AG09309 (cell line): ENCODE data around the gene PRRX2.

ENCODE experiments used
- DNase-seq: peaks from one replicate; pipeline ENCODE4 v3.0.0-alpha.2; 2010; ENCODE audit warnings: low read depth
- H3K4me3 ChIP-seq: 2 replicates; pipeline ENCODE4 v1.5.1; 2011; ENCODE audit warnings: mild to moderate bottlenecking, low read depth, low read length, moderate library complexity; ENCODE audit not compliant: control insufficient read depth
- CTCF ChIP-seq: IDR thresholded peaks from 2 replicates; pipeline ENCODE4 v1.5.1; 2011; ENCODE audit warnings: mild to moderate bottlenecking, low read depth, low read length, inconsistent platforms; ENCODE audit not compliant: insufficient read depth, control insufficient read depth; ENCODE audit errors: missing control alignments

Gene PRRX2

GRCh38 chr9:129732946-129733631, 67.6 kb downstream of the PRRX2 start:
- DNase-seq, result no peak
- no peak overlapping the region for H3K4me3 ChIP-seq
- no peak for TF ChIP-seq CTCF

- no peak for DNase-seq
- no peak overlapping the region for H3K4me3 ChIP-seq
- no peak for TF ChIP-seq CTCF
These were observed 68.1 kb downstream of the PRRX2 start for GRCh38 chr9:129733632-129733953.

GRCh38 chr9:129735546-129735945, 70.1 kb downstream of the PRRX2 start:
- H3K4me3 ChIP-seq, result no peak overlapping the region
- TF ChIP-seq CTCF, result no peak
- no peak for DNase-seq

GRCh38 chr9:129736334-129736733, 70.9 kb downstream of the PRRX2 start:
- DNase-seq, result no peak
- no peak for TF ChIP-seq CTCF
- H3K4me3 ChIP-seq, result no peak overlapping the region

GRCh38 chr9:129737479-129738274, 72.2 kb downstream of the PRRX2 start:
- peak; percentile 92 for TF ChIP-seq CTCF
- H3K4me3 ChIP-seq, result peak overlapping the region; percentile 48
- no peak for DNase-seq

- TF ChIP-seq CTCF, result no peak
- no peak for DNase-seq
- H3K4me3 ChIP-seq, result no peak overlapping the region
These were observed 74.0 kb downstream of the PRRX2 start for GRCh38 chr9:129739432-129739831.
